IMR-90 (cell line): ENCODE measurements around the gene MRPL52. TPM values are rescaled to one million over a fixed set of nuclear protein-coding genes. Genes with fewer than 3 reads are reported as not detected.

Experiments used
- ATAC-seq: fragments of 200-7000 bp; cut with Tn5 transposase; 2 replicates; pipeline ENCODE4 v1.9.1; 2020; ENCODE audit warnings: low read depth, mild to moderate bottlenecking, moderate library complexity
- BruUV-seq: library from RNA; stranded (reverse); fragments of 400-500 nt; replicated peaks from 2 replicates; lab custom pipeline; 2021; lab: Mats Ljungman, UMichigan
- CTCF ChIA-PET: fragments of 300-600 bp; formaldehyde crosslinking; extraction: SDS; loops from one replicate; lab custom pipeline; 2021; ENCODE audit warnings: antibody characterized with exemption; lab: Yijun Ruan, JAX
- POLR2A ChIA-PET: fragments of 300-600 bp; sonication (Branson Sonifier 250); formaldehyde crosslinking; loops from one replicate; lab custom pipeline; 2022; ENCODE audit warnings: antibody characterized with exemption; ENCODE audit not compliant: unreplicated experiment; lab: Charles Lee
- DNase-seq: peaks from one replicate; pipeline ENCODE4 v3.0.0; 2013
- H2AFZ ChIP-seq: replicated peaks from 2 replicates; pipeline ENCODE3; 2013; ENCODE audit warnings: low read length, mild to moderate bottlenecking; ENCODE audit not compliant: poor library complexity
- H2AK5ac ChIP-seq: 2 replicates; pipeline ENCODE4 v1.6.1; 2013; ENCODE audit warnings: low read depth, low read length, inconsistent platforms
- H2AK9ac ChIP-seq: replicated peaks from 2 replicates; pipeline ENCODE3; 2013; ENCODE audit warnings: mild to moderate bottlenecking, low read depth, low read length, moderate library complexity; ENCODE audit not compliant: poor library complexity
- H2BK120ac ChIP-seq: 2 replicates; pipeline ENCODE4 v1.6.1; 2013; ENCODE audit warnings: low read depth, low read length, inconsistent platforms
- H2BK15ac ChIP-seq: 3 replicates; pipeline ENCODE4 v1.6.1; 2013; ENCODE audit warnings: low read depth, low read length, inconsistent platforms
- H2BK20ac ChIP-seq: 2 replicates; pipeline ENCODE4 v1.6.1; 2013; ENCODE audit warnings: low read depth, mild to moderate bottlenecking, inconsistent platforms, low read length, moderate library complexity
- H2BK5ac ChIP-seq: 2 replicates; pipeline ENCODE4 v1.6.1; 2013; ENCODE audit warnings: mild to moderate bottlenecking, low read depth, low read length, inconsistent platforms; ENCODE audit not compliant: poor library complexity, severe bottlenecking
- H3K14ac ChIP-seq: replicated peaks from 2 replicates; pipeline ENCODE4 v1.6.1; 2013; ENCODE audit warnings: low read depth, low read length, inconsistent platforms
- H3K18ac ChIP-seq: 2 replicates; pipeline ENCODE4 v1.6.1; 2013; ENCODE audit warnings: low read depth, low read length, control low read depth
- H3K23ac ChIP-seq: 2 replicates; pipeline ENCODE4 v1.6.1; 2013; ENCODE audit warnings: low read depth, low read length, inconsistent platforms
- H3K27ac ChIP-seq: 2 replicates; pipeline ENCODE4 v1.5.1; 2013; ENCODE audit warnings: mild to moderate bottlenecking, control low read depth, low read length; ENCODE audit not compliant: insufficient read depth
- H3K27me3 ChIP-seq: 2 replicates; pipeline ENCODE4 v1.6.1; 2013; ENCODE audit warnings: low read length; ENCODE audit not compliant: control insufficient read depth, insufficient read depth
- H3K36me3 ChIP-seq: 2 replicates; pipeline ENCODE4 v1.6.1; 2013; ENCODE audit warnings: low read length, mixed read lengths; ENCODE audit not compliant: control insufficient read depth, insufficient read depth
- H3K4ac ChIP-seq: 2 replicates; pipeline ENCODE4 v1.6.1; 2013; ENCODE audit warnings: low read depth, low read length, inconsistent platforms
- H3K4me1 ChIP-seq: 2 replicates; pipeline ENCODE4 v1.6.1; 2013; ENCODE audit warnings: low read length, mixed read lengths; ENCODE audit not compliant: control insufficient read depth, insufficient read depth
- H3K4me2 ChIP-seq: 2 replicates; pipeline ENCODE4 v1.6.1; 2013; ENCODE audit warnings: low read depth, mild to moderate bottlenecking, control low read depth, low read length, moderate library complexity
- H3K4me3 ChIP-seq: 2 replicates; pipeline ENCODE4 v1.5.1; 2013; ENCODE audit warnings: low read depth, mild to moderate bottlenecking, control low read depth, low read length, moderate library complexity; ENCODE audit not compliant: insufficient read depth
- H3K56ac ChIP-seq: 2 replicates; pipeline ENCODE4 v1.6.1; 2013; ENCODE audit warnings: low read length, inconsistent platforms; ENCODE audit not compliant: insufficient read depth; ENCODE audit errors: extremely low read depth
- H3K79me1 ChIP-seq, 2 experiments: 2 replicates each; pipeline ENCODE4 v1.6.1; 2013; ENCODE audit warnings: low read length in 2 of 2, inconsistent platforms in 1 of 2, low read depth in 1 of 2
- H3K9ac ChIP-seq: 2 replicates; pipeline ENCODE4 v1.6.1; 2013; ENCODE audit warnings: low read depth, low read length, control low read depth
- H3K9me1 ChIP-seq: 2 replicates; pipeline ENCODE4 v1.6.1; 2013; ENCODE audit warnings: low read length, inconsistent platforms; ENCODE audit not compliant: insufficient read depth
- H3K9me3 ChIP-seq: 2 replicates; pipeline ENCODE4 v1.6.1; 2013; ENCODE audit warnings: low read length; ENCODE audit not compliant: control insufficient read depth, insufficient read depth
- H4K20me1 ChIP-seq: 2 replicates; pipeline ENCODE4 v1.6.1; 2013; ENCODE audit warnings: low read length, inconsistent platforms; ENCODE audit not compliant: insufficient read depth
- H4K5ac ChIP-seq: 2 replicates; pipeline ENCODE4 v1.6.1; 2013; ENCODE audit warnings: mild to moderate bottlenecking, low read depth, low read length, control low read depth
- H4K8ac ChIP-seq, 2 experiments: 2 replicates each; pipeline ENCODE4 v1.6.1; 2013; ENCODE audit warnings: low read depth in 2 of 2, low read length in 2 of 2, control low read depth in 1 of 2, inconsistent platforms in 1 of 2
- H4K91ac ChIP-seq: 2 replicates; pipeline ENCODE4 v1.6.1; 2013; ENCODE audit warnings: low read depth, low read length, inconsistent platforms; ENCODE audit not compliant: insufficient read depth
- CHD1 ChIP-seq: IDR thresholded peaks from 2 replicates; pipeline ENCODE4 v1.6.1; 2012; ENCODE audit warnings: low read depth, low read length, improper control_type of control experiment
- dilution Hi-C: fragments of 300-500 bp; cut with HindIII; formaldehyde crosslinking; loops from one replicate; pipeline ENCODE4 v1.14.3; 2018; ENCODE audit warnings: low sequenced_read_pairs; ENCODE audit not compliant: unreplicated experiment
- in situ Hi-C: fragments of 300-500 bp; cut with MboI; formaldehyde crosslinking; loops from 3 replicates; pipeline ENCODE4 v1.14.3; 2019; ENCODE audit warnings: low sequenced_read_pairs, inconsistent platforms, mixed read lengths
- intact Hi-C: fragments of 100-400 bp; cut with micrococcal nuclease; formaldehyde crosslinking; loops from 2 replicates; pipeline ENCODE4 v1.10.0; 2022
- polyA plus RNA-seq, 3 experiments: library from polyadenylated mRNA; depleted of rRNA; stranded (reverse); fragments of >200 nt; gene quantifications; 2 replicates each; pipeline ENCODE4 v1.2.3, GENCODE V29; 2012; ENCODE audit warnings: low replicate concordance in 1 of 3
- total RNA-seq: library from RNA; depleted of rRNA; stranded (reverse); fragments of >200 nt; gene quantifications from 2 replicates; pipeline ENCODE4 v1.2.3, GENCODE V29; 2012

MRPL52 gene
- total and polyA plus RNA-seq, 2 of the 4 experiments (the other 2 are of a cell fraction) = 33.1 to 51.4 TPM

DNA sequence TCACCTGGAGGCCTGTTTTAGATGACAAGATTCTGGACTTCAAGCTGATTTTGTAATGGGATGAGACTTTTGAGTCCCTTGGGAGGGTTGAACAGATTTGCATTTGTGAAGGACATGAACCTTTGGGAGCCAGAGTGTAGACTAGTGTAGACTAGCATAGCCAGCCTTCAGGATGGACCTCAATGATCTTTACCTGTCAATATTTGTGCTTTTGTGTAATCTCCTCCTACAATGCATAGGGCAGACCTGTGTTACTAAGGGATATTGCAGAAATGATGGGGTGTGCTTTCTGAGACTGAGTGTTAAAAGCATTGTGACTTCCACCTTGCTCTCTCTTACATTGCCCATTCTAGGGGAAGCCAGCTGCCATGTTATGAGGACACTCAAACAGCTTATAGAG, 32.0 kb downstream of the MRPL52 start:
- Histone ChIP-seq H3K23ac (no peak overlapping the region), H3K9me1 (no peaks in the 10 kb centered on the region), H3K14ac (no peak overlapping the region), H2BK20ac (no peak overlapping the region), H3K18ac (no peak overlapping the region), H2AFZ (no peak overlapping the region), H2BK15ac (no peak overlapping the region), H4K20me1 (no peaks in the 10 kb centered on the region), H3K4me3 (no peak overlapping the region), H3K4me2 (no peak overlapping the region), H3K4me1 (no peaks in the 10 kb centered on the region), H3K56ac (no peak overlapping the region), H4K8ac (no peak overlapping the region), H3K4ac (no peak overlapping the region), H2BK5ac (no peak overlapping the region), H3K36me3 (no peaks in the 10 kb centered on the region), H4K91ac (no peak overlapping the region), H4K5ac (no peak overlapping the region), H3K27ac (no peak overlapping the region), H3K27me3 (no peaks in the 10 kb centered on the region), H3K9ac (no peak overlapping the region), H2AK9ac (no peak overlapping the region), H2AK5ac (no peak overlapping the region), H3K79me1 (no peaks in the 10 kb centered on the region), H2BK120ac (no peak overlapping the region), H3K9me3 (peaks cover 2% of the 10 kb centered on the region)
- ATAC-seq = no peak
- no peak for TF ChIP-seq CHD1
- DNase-seq = no peak
- intact Hi-C loops (no loop called here), dilution Hi-C loops (no loop called here), in situ Hi-C loops (loop anchor here (25.0 kb wide), 1 partner anchor 474 kb away; no protein-coding TSS in a partner anchor)
- ChIA-PET POLR2A (no interaction called here), CTCF (interaction anchor here (1.6 kb wide), 1 partner anchor 9 kb away, joined by 4 read pairs; no protein-coding TSS in a partner anchor)
- no TSS peak for BruUV-seq
